Esophagus squamous epithelium (tissue), 4 donors: ENCODE results near the gene GPC5.

ENCODE experiments used
- CTCF ChIP-seq, 6 experiments: fragments of 450-650 bp in 4 of 6; fragments of 200-600 bp in 2 of 6; sonication (generic) in 2 of 6; IDR thresholded peaks; one replicate each; pipeline ENCODE4 v1.5.1; 2016 to 2019; ENCODE audit warnings: antibody characterized with exemption in 6 of 6, mild to moderate bottlenecking in 4 of 6, moderate library complexity in 4 of 6
- POLR2A ChIP-seq, 4 donors: fragments of 450-650 bp; IDR thresholded peaks; one replicate each; pipeline ENCODE4 v1.6.1; 2017; ENCODE audit warnings: antibody characterized with exemption in 4 of 4, mild to moderate bottlenecking in 4 of 4, moderate library complexity in 3 of 4

GRCh38 chr13:91816263-91816807 lies 417.9 kb downstream of the GPC5 start:
- TF ChIP-seq CTCF (IDR thresholded peaks at IDR 0.05): no peak
- TF ChIP-seq POLR2A (IDR thresholded peaks at IDR 0.05): no peak
